Measurements from ENCODE around the gene ROS1.

Gene ROS1

GRCh38 chr6:117309069-117309468 lies 116.7 kb downstream of the ROS1 start:
- no peak for DNase-seq

- no peak for DNase-seq
Observed at GRCh38 chr6:117307655-117308054, 118.1 kb downstream of the ROS1 start.

- no peak for DNase-seq
Observed at GRCh38 chr6:117306227-117306790, 119.4 kb downstream of the ROS1 start.

GRCh38 chr6:117304446-117304845 lies 121.3 kb downstream of the ROS1 start:
- DNase-seq: no peak

DNA sequence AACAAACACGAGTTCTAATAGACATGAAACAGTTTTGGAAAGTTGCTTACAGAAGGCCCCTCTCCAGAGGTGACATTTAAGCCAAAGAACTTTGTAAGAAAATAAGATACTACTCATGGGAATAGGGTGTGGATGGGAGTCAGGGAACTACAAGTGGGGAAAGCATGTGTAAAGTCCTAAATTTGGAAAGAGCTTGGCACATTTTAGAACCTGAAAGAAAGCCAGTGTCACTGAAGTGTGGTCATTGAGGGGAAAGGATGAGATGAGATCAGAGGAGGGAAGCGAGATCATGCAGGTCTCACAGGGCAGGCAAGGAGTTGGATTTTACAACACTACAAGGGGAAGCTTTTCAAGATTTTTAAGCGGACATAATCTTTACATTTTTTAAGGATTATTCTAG lies 122.4 kb downstream of the ROS1 start:
- no peak for DNase-seq

DNA sequence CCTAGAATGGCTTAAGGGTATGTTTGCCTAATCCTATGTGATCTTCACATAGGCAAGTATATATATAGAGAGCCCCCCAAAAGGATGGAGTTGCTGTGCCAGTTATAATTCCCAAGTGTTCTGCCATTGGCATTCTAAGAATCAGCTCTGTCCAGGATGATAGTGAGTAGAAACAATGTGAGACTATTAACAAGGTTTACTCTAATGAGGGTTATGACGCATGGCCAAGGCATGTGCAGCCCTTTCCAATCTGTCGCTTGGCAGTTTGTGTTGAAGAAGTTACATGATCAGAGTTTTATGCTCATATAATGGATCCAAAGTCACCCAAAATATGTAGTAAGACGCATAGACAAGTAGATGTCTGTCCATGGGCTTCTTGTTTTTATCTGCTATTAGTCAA lies 126.8 kb downstream of the ROS1 start:
- no peak for DNase-seq

DNA sequence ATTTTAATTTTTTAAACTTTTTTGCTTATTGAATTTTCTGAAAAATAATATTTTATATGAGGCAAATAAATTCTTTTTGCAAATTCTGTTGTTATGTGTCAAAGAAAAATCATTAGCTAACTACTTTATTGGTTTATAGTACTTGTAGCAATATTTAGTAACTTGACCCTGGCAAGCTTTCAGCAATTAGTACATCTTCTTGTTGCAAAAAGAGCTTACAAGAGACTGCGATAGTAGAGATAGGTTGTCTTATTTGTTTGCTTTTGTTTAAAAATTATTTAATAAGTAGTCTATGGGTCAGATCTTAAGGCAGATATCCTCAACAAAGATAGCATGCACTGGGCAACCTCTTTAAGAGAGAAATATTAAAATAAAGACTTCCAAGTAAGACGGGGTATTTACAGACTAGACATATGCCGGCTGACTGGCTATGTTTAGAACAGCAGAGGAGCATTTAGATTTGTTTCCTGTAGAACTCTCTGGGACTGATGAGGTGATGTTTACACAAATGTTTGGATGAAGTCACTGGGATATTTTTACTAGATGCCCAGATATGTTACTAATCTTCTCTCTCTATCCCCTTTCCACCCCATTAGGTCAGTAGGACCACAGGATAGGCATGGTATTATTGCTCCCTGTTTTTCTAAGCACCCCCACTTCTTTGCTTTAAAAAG lies 135.4 kb downstream of the ROS1 start:
- DNase-seq: no peak

DNA sequence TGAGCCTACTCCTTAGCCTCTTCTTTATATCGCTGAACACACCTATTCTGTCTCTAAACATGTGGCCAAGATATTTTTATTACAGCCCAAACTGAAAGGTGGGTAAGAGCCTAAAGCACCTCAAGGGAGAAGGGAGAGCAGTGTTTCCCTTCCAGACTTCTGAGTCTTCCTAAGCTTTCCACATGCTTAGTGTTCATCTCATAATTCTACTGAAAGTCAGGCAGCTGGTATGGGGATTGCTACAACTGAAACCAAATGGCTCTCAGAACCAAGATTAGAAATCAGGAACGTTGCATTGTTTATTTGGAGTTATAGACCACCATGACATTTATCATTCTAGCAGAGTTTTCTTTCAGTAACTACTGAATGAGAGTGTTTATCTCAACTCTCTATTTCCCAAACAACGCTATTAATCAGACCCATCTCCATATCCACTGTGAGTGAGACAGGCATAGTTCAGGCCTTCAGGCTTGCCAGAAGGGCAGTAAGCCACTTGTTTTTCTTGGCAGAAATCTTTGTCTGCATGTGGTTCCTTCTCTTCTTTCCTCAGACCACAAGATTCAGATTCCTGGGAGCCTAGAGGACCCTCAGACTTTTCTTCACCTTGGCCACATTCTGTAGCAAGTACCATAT lies 137.5 kb downstream of the ROS1 start:
- DNase-seq: no peak

GRCh38 chr6:117280922-117281321 lies 144.8 kb downstream of the ROS1 start:
- DNase-seq: no peak

DNA sequence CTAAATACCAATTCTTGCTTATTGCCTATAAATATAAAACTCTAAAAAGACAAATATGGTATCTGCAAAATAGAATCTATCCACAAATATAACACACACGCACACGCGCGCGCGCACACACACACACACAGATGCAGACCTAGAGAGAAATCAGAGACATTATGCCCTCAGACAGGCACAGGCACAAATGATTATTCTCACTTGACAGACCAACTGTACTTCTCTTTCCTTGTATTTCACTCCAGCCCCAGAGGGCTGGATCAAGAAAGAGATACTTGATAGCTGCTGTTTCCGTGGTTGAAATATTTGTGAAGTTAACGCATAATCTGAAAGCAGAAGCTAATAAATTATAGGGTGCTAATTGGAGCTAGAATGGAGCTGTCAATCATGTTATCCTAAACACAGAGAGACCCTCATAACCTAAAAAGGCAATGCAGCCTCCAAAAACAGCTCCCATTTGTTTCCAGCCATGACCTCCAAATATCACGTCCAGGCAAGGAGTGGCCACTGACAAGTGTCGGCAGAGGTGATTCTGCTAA lies 148.9 kb downstream of the ROS1 start:
- DNase-seq: no peak

- DNase-seq: no peak
Observed at GRCh38 chr6:117275711-117276110, 150.0 kb downstream of the ROS1 start.

- DNase-seq: no peak
Observed at GRCh38 chr6:117275205-117275604, 150.5 kb downstream of the ROS1 start.

DNA sequence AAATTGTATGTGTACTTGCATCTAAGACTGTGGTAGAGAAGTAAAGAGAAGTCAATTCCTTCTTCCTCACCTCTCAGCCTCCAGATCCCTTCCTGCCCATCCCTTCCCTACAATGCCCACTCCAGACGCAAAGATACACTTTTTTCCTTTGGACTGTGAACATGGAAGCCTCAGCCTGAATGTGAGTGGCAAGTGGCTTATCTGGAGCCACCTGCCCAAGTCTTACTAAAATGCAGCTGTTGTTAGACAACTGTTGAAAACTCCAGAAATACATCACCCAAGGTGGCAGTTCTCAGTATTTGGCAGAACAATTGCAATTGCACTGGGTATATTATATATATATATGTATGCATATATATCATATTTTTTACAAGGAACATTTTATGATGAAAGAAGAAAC lies 152.9 kb downstream of the ROS1 start:
- DNase-seq: no peak

GRCh38 chr6:117272032-117272866 lies 153.5 kb downstream of the ROS1 start:
- DNase-seq: no peak

- no peak for DNase-seq
Observed at GRCh38 chr6:117270843-117271507, 154.8 kb downstream of the ROS1 start.

DNA sequence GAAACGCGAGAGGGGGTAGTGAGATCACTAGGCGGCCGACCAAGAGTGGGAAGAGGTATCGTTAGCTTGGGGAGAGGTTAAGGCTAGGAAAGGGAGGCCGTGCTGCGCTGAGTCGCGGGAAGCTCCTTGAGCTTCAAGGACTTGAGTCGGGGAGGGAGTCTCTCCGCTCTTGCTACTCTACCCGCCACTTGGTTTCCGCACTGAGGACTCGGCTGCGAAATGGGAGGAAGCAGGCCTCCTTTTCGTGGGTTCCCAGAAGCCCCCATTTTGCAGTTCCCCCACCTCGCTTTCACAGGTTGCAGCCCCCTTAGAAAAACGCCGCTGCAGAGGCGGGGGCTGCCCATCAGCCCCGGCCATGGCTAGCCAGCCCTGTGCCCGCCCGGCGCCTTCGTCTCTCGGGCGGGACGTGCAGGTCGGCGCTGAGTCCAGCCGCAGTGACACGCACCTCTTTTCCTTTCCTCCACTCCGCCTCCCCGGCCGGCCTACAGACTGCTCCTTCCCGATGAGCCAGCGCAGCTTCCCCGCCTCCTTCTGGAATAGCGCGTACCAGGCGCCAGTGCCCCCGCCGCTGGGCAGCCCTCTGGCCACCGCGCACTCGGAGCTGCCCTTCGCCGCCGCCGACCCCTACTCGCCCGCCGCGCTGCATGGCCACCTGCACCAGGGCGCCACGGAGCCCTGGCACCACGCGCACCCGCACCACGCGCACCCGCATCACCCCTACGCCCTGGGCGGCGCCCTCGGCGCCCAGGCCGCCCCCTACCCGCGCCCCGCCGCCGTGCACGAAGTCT lies 155.5 kb downstream of the ROS1 start:
- no peak for DNase-seq

- no peak for DNase-seq
Observed at GRCh38 chr6:117269638-117270054, 156.1 kb downstream of the ROS1 start.

- DNase-seq: no peak
Observed at GRCh38 chr6:117268924-117269323, 156.8 kb downstream of the ROS1 start.

GRCh38 chr6:117267766-117268534 lies 157.8 kb downstream of the ROS1 start:
- DNase-seq: no peak

DNA sequence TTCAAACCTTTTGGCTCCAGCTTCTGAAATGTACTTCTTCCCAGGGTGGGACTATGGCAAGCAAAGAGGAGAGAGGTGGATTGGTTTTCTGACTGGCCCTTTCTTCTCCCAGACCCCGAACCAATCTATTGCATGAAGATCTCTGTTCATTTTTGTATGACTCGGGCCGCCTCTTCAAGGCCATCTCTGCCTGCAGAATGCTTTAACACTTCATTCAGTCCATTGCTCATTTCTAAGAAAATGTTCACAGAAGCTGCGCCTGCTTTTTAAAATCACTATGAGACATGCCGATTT lies 158.7 kb downstream of the ROS1 start:
- no peak for DNase-seq

Data from suppressor macrophage (primary cell).